HG03558 (cell line): ENCODE data around the gene BID.
A peak's percentile ranks its signal among the peaks of the same experiment; 100 is the strongest.

Experiments
- ATAC-seq: cut with Tn5 transposase; IDR thresholded peaks from one replicate; pipeline ENCODE4 v1.9.1; 2021; ENCODE audit warnings: moderate number of reproducible peaks; ENCODE audit not compliant: unreplicated experiment; ENCODE audit errors: extremely low read depth

BID gene

DNA sequence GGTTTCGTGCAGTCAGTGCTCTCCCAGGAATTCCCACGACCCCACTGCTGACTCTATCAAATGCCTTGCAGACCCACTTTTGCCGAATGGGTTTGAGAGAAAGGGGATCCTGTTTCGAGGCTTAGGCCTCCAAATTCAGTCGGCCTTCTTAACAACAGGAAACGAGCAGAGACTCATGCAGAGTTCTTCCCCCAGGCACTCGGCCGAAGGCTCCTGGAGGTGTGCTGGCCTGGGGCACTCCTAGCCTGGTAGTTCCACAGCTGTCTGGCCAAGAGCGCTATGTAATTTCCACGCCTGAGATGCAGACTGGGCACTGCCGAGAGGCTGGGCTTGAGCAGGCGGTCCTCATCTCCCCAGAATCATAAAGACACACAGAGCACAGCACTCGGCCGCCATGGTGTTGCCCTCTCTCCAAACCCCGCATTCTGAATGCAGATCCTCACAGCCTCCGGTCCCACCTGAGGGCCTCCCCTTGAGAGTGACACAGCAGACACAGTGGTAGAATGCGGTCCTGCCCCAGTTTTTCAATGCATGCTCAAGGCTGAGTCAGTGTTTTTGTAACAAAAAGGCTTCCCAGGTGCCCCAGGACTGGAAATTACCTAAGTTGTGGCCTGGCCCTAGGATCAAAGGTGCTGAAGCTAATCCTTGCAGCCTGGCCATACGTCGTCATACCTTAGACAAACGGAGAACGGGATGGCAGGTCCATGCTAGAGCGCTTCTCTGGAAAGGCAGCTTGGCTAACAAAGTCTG, 30.2 kb upstream of the BID start:
- ATAC-seq: no peak

DNA sequence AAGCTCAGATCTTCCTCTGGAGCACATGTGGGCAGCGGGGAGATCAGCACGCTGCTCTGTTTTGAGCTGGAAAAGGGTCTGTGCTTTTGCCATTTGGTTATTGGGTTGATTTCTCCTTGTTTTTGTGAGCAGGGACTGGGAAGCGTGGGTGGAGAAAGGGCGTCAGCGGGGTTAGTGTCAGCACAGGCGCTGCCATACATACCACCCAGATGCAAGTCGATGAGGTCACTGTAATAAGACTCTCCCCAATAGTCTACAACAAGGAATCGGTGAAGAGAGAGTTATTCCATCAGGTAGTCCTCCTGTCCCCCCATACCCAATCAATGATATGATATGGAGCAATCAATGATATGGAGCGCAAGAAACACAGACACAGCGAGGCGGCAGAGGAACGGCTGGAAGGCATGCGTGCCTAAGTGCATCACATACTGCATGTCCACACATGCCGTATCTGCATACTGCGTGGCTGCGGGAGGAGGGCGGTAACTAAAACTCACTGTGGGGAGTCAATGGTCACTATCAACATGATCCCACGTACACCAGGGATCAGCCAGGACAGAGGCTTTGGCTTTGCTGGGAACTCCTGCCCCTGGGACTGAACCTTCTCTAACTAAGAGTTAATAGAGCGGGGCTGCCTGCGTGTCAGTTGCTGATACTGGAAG, 29.5 kb upstream of the BID start:
- no peak for ATAC-seq

- ATAC-seq: no peak
Observed at GRCh38 chr22:17802822-17803221, 28.6 kb upstream of the BID start.

DNA sequence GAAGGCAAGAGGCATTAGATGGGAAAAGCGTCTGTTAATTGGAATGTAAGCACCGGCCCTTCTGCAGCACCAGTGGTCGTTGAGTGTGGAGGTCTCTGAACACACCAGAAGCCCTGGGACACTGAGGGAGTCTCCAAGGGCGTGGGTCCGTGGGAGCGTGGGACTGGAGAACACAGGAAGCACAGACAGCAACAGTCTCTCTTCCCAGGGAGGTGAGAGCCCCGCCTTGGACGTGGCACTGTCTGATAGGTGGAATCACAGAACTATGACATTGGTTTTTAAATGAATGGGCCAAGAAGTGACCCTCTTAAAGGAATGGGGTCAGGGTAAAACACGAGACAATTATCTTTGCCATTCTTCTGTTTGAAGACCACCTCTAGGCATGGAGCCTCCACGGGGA, 28.1 kb upstream of the BID start:
- ATAC-seq: no peak

DNA sequence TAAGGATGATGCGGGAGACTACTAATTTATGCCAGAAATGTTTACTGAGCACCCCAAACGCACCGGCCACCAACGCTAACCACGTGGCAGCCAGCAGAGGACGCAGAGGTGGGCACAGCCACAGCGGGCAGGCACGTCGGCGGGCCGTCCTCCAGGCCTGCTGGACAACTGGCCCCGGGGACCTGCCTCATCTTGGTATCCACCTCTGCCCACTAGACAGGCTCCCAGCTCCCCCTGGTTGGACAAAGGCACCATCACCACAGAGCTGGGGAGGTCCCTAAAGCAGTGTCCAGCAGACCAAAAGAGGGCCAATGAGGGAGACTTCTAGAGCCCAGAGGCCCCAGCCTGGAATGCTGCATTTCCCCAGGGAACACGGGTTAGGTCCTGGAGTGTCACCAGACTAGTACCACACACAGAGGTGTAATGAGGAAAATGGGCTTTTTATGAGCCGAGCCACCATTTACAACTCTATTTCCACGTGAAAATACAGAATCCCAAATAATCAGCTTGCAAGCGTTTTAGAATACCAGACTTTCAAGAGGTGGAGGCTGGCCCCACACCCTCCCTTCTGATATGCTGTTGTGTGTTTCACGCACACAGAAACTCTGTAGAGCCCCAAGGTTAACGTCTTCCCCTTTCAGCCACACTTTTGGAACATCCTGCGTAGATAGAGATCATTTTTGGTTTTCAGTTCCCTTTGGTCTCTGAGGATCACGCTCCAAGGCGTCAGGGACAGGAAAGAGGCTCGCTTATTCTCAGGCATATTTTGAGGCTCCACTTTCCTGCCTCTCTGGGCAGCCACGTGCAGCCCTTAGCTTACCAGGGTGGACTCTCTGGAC, 23.7 kb upstream of the BID start:
- ATAC-seq: peak; percentile 27

GRCh38 chr22:17796695-17797094, 22.4 kb upstream of the BID start:
- ATAC-seq: no peak

DNA sequence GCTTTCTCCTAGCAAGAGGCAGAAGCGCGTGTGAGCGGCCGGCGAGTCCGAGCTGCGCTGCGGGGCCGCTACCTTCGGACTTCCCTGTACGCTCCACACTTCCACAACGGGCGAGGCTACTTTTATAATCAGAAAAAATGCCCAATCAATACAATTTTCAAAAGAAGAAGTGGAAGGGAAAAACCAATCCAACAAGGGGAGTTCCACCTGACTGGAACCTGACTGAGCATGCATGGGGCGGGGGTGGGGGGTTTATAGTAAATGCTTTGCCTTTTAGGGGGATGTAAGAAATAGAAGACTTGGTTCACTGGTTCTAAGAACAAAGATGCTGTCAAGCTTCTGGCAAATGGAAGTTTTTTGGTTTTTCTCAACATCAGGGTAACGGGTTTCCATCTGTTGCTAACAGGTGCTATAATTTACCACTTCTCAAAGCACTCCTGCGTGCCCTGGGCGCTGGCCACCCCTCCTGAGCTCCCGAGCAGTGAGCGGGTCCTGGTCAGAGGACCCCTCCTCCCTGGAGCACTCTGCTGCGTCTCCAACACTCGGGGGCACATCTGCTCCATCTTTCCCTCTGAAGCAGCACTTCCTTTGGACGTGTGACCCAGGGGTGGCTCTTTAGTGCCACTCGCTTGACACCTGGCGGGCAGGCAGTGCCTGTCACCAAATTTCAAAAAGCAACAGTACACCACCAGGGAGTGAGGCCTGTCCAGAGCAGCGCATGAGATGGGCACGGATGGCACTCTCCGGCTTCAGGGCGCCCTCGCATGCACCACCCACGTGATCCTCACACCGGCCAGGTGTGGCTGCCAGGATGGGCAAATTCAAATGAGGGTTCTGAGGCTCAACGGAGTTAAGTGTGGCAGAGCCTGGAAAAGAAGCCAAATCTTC, 21.6 kb upstream of the BID start:
- ATAC-seq: no peak

DNA sequence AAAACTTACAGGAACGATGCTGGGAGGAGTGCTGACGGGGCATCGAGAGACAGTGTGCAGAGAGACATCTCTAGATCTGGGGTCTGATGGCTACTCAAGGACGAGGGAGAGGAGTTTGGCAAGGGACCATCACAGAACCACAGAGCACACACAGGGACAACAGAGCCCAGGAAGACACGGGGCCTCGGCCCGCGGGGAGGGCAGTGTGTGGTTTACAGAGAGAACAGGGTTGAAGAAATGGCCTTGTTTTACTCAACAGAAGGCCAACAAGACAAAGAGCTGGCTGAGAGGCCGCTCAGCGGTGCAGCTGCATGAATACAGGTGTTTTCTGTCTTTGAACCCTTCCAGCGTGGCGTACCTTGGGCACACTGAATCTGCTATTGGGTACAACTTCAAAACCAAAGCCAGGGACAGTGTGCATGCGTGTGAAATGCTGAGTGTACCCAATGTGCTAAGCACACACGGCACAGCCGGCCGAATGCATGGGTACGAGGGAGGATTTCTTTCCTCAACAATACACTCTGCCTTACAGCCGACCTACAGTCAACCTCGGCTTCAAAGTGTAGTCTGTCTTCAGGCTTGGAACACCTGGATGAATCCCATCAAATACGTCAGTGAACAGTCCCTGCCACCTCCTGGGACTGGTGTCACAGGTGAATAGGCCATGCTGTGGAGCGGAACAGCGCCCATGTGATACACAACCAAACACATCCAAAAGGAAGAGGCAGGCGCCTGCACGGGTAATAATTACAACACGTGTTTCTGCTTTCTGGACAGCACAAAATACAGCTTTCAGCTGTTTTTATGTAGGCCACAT, 20.7 kb upstream of the BID start:
- ATAC-seq: no peak

DNA sequence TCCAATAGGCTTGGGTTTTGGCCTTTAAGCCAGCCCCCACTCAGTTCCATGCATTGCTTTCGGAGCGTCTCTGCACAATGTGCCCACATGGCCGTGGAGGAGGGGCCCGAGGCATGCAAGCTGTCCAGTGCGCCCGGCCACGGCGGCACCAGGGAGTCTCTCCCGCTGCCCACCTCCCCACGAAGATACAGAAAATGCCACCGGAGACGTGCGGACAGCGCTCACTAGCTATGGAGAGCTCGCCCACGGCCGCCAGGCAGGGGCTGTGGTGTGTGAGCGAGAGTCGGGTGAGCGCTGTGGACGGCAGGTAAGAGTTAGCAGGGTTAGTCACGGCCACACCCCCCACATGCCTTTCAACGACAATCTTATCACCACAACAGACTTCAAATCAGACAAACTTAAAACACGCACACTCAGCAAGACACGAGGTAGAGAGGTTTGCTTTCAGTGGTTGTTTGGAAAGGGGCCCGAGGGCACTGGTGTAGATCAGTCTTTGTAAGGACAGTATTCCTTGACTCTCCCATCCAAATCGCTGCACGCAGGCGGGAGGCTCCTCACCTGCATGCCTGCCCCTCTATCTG, 18.7 kb upstream of the BID start:
- ATAC-seq: no peak

- no peak for ATAC-seq
Observed at GRCh38 chr22:17792299-17792698, 18.0 kb upstream of the BID start.

GRCh38 chr22:17791196-17791595, 16.9 kb upstream of the BID start:
- no peak for ATAC-seq

GRCh38 chr22:17789379-17790200, 15.3 kb upstream of the BID start:
- no peak for ATAC-seq

DNA sequence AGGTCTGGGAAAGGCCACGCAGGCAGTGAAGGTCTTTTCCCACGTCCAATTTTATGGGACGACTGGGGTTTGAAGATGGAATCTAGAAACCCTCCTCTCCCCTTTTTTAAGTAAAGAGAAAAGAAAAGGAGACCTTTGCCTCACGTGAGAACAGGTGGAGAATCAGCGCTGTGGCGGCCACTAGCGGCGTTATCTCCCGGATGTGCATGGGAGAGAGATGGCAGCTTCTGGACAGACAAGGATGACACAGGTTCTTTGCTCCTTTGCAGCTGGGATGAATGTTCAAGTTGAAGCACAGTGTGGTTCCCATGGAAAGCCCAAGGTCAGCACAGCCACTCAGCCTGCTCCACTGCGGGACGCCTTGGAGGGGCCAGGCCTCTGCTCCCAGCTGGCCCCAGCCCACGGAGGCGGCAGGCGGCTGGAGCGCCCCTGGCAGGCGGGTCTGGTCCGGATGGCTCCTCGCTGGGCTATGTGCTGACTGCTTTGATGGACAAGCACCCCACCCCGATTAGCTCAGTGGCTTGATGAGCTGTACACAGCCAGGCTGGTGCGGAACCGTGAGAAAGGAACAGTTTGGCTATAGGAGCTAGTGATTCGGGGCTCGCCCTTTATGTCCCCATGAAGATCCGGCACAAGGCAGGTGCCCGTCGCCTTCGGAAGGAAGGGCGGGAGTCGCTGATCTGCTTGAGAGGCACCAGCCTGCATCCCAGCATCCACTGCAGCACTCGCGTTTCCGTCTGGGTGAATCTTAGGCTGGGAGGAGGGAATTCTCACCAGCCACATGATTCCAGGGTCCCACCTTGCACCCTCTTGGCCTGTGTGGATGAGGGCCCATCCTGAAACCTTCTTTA, 14.5 kb upstream of the BID start:
- no peak for ATAC-seq

GRCh38 chr22:17787716-17788330, 13.6 kb upstream of the BID start:
- no peak for ATAC-seq

DNA sequence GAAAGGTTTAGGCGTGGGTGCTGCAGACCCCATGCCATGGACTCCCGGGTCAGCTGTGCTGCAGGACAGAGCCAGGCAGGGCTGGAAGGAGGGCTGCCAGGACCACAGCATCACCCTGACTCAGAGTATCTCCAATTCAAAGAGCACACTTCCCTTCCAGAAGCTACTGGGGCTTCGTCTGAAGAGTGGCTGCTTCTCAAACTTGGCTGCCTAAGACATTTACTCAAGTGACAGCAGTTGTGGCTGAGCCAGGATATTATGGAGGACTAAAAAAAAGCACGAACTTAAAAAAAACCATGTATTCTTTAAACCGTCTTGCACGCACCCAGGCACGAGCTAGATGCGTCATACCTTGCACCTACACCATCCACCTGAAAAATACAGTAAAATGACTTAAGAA, 13.0 kb upstream of the BID start:
- ATAC-seq: no peak

DNA sequence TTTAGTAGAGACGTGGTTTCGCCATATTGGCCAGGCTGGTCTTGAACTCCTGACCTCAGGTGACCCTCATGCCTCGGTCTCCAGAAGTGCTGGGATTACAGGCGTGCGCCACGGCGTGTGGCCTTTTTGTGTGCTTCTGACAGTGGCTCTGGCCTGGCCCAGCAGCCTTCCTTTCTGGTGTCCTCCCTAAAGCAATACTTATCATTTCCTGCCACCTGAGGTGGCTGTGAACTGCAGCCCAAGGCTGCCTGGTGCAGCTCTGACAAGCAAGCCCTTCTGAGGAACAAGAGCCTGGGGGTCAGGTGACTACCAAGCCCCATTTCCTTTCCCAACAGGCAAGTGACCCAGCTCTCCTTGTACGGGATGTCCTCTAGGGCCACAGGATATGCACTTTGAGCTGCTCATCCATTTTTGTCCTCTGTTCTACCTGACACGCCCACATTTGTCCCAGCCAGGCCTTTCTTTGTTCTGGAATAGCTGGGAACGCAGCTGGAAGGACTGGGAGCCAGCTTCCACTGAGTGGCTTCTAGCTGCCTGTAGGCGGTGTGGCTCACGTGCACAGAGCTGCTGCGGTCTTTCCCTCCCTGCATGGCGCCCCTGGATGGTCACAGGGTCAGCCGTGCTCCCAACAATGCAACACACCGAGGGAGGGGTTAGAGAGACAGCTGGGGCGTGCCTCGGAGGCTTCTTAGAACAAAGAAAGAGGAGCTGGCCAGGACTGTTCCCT, 12.3 kb upstream of the BID start:
- ATAC-seq: no peak
